B cell (primary cell): ENCODE measurements around the gene LMO1. TPM values are rescaled to one million over a fixed set of nuclear protein-coding genes. Genes with fewer than 3 reads are reported as not detected.

Experiments
- ATAC-seq: fragments of 200-7000 bp; cut with Tn5 transposase; one replicate; pipeline ENCODE4 v1.10.0; 2021; ENCODE audit warnings: low read depth, mild to moderate bottlenecking, moderate number of reproducible peaks, moderate library complexity
- CTCF ChIA-PET: fragments of 350-600 bp; sonication (Branson Sonifier 250); formaldehyde crosslinking; loops from one replicate; lab custom pipeline; 2021; ENCODE audit warnings: antibody characterized with exemption, inconsistent platforms; lab: Charles Lee
- POLR2A ChIA-PET: fragments of 350-600 bp; sonication (Branson Sonifier 250); formaldehyde crosslinking; loops from one replicate; lab custom pipeline; 2021; ENCODE audit warnings: antibody characterized with exemption; lab: Charles Lee
- DNase-seq: peaks from one replicate; pipeline ENCODE4 v3.0.0; 2013
- H2AFZ ChIP-seq: 2 replicates; pipeline ENCODE4 v1.6.1; 2012; ENCODE audit warnings: mild to moderate bottlenecking, low read depth, low read length; ENCODE audit not compliant: insufficient read depth, poor library complexity, severe bottlenecking
- H3K27ac ChIP-seq, 2 donors: 1 replicate in 1 of 2; 2 replicates in 1 of 2; pipeline ENCODE4 v1.5.1; 2012 to 2013; ENCODE audit warnings: low read length in 2 of 2, mild to moderate bottlenecking in 2 of 2, moderate library complexity in 1 of 2
- H3K27me3 ChIP-seq, 4 experiments: fragments of 200-600 bp in 1 of 4; sonication (generic) in 1 of 4; replicated peaks in 1 of 4; 1 replicate in 2 of 4; 2 replicates in 2 of 4; pipeline versions ENCODE4 v1.6.1 to v1.7.0; 2013 to 2016; ENCODE audit warnings: low read length in 3 of 4, mild to moderate bottlenecking in 2 of 4, mixed read lengths in 1 of 4, moderate library complexity in 1 of 4; ENCODE audit not compliant: insufficient read depth in 4 of 4, control insufficient read depth in 3 of 4; ENCODE audit errors: control extremely low read depth in 1 of 4
- H3K36me3 ChIP-seq, 2 experiments: replicated peaks in 1 of 2; 1 replicate in 1 of 2; 2 replicates in 1 of 2; pipeline versions ENCODE4 v1.6.1 to v1.7.1; 2013; ENCODE audit warnings: low read length in 1 of 2; ENCODE audit not compliant: insufficient read depth in 2 of 2, control insufficient read depth in 1 of 2; ENCODE audit errors: control extremely low read depth in 1 of 2, extremely low read depth in 1 of 2
- H3K4me1 ChIP-seq, 2 donors: fragments of 200-600 bp in 1 of 2; sonication (generic) in 1 of 2; 1 replicate in 1 of 2; 2 replicates in 1 of 2; pipeline versions ENCODE4 v1.5.1 to v1.6.1; 2013 to 2017; ENCODE audit warnings: low read length in 2 of 2; ENCODE audit not compliant: control insufficient read depth in 2 of 2, insufficient read depth in 2 of 2
- H3K4me2 ChIP-seq: replicated peaks from 2 replicates; pipeline ENCODE3; 2012; ENCODE audit warnings: mild to moderate bottlenecking, low read depth, low read length; ENCODE audit not compliant: poor library complexity, severe bottlenecking
- H3K4me3 ChIP-seq, 5 experiments: fragments of 200-600 bp in 1 of 5; sonication (generic) in 1 of 5; 1 replicate in 3 of 5; 2 replicates in 2 of 5; pipeline versions ENCODE4 v1.5.1 to v1.7.0; 2011 to 2016; ENCODE audit warnings: low read length in 4 of 5, mild to moderate bottlenecking in 4 of 5, low read depth in 2 of 5, control low read depth in 1 of 5, moderate library complexity in 1 of 5; ENCODE audit not compliant: insufficient read depth in 1 of 5; ENCODE audit errors: control extremely low read depth in 1 of 5, extremely low read depth in 1 of 5
- H3K79me2 ChIP-seq: fragments of 200-600 bp; sonication (generic); one replicate; pipeline ENCODE4 v1.6.0; 2016; ENCODE audit warnings: low read length; ENCODE audit not compliant: control insufficient read depth, insufficient read depth
- H3K9ac ChIP-seq: fragments of 200-600 bp; sonication (generic); 2 replicates; pipeline ENCODE4 v1.6.1; 2017; ENCODE audit warnings: mild to moderate bottlenecking, low read length, moderate library complexity
- H3K9me3 ChIP-seq, 3 donors: one replicate each; pipeline versions ENCODE4 v1.6.1 to v1.7.1; 2013; ENCODE audit warnings: low read length in 2 of 3; ENCODE audit not compliant: control insufficient read depth in 2 of 3, insufficient read depth in 1 of 3; ENCODE audit errors: control extremely low read depth in 1 of 3
- H4K20me1 ChIP-seq: 2 replicates; pipeline ENCODE4 v1.6.0; 2012; ENCODE audit warnings: mild to moderate bottlenecking, low read length; ENCODE audit not compliant: insufficient read depth, control insufficient read depth, poor library complexity, severe bottlenecking
- H3K27ac Mint-ChIP-seq: one replicate; pipeline ENCODE4 v1.8.0; 2021; ENCODE audit warnings: mixed read lengths
- H3K27me3 Mint-ChIP-seq: one replicate; pipeline ENCODE4 v1.8.0; 2021; ENCODE audit warnings: mixed read lengths
- H3K4me1 Mint-ChIP-seq: one replicate; pipeline ENCODE4 v1.8.0; 2021; ENCODE audit warnings: mixed read lengths
- H3K4me3 Mint-ChIP-seq: one replicate; pipeline ENCODE4 v1.8.0; 2021; ENCODE audit warnings: mixed read lengths
- H3K9me3 Mint-ChIP-seq: one replicate; pipeline ENCODE4 v1.8.0; 2022; ENCODE audit warnings: mixed read lengths; ENCODE audit not compliant: insufficient read depth
- EZH2 ChIP-seq: IDR thresholded peaks from 2 replicates; pipeline ENCODE4 v1.6.1; 2012; ENCODE audit warnings: borderline replicate concordance, low read depth, mild to moderate bottlenecking, moderate library complexity, low read length; ENCODE audit not compliant: insufficient read depth, poor library complexity, severe bottlenecking
- WGBS: methylation state at CpG from one replicate; pipeline ENCODE4 v1.1.5; 2013; ENCODE audit warnings: missing lambda C conversion rate; ENCODE audit not compliant: insufficient coverage; 5-methylcytosine and 5-hydroxymethylcytosine counted together
- intact Hi-C: fragments of 100-400 bp; cut with micrococcal nuclease; formaldehyde crosslinking; loops from one replicate; pipeline ENCODE4 v1.10.0; 2022
- polyA plus RNA-seq: library from polyadenylated mRNA; depleted of rRNA; stranded (reverse); fragments of >200 nt; gene quantifications from 2 replicates; pipeline ENCODE4 v1.2.3, GENCODE V29; 2012
- total RNA-seq, 2 donors: library from RNA; stranded (reverse); fragments of 120-200 nt in 1 of 2; gene quantifications; 1 replicate in 1 of 2; 2 replicates in 1 of 2; pipeline versions ENCODE4 v1.2.3 to v1.2.4, GENCODE V29; 2013 to 2022
- TF ChIP-seq, protein P1 (sequence below): fragments of 200-600 bp; IDR thresholded peaks from one replicate; pipeline ENCODE4 v1.8.0; 2022; ENCODE audit warnings: antibody characterized with exemption, mild to moderate bottlenecking

Gene LMO1
- total and polyA plus RNA-seq, 2 donors (not counting 1 experiment from before 2014, with no cell fraction given), result 0.22 TPM; not detected in 1

DNA sequence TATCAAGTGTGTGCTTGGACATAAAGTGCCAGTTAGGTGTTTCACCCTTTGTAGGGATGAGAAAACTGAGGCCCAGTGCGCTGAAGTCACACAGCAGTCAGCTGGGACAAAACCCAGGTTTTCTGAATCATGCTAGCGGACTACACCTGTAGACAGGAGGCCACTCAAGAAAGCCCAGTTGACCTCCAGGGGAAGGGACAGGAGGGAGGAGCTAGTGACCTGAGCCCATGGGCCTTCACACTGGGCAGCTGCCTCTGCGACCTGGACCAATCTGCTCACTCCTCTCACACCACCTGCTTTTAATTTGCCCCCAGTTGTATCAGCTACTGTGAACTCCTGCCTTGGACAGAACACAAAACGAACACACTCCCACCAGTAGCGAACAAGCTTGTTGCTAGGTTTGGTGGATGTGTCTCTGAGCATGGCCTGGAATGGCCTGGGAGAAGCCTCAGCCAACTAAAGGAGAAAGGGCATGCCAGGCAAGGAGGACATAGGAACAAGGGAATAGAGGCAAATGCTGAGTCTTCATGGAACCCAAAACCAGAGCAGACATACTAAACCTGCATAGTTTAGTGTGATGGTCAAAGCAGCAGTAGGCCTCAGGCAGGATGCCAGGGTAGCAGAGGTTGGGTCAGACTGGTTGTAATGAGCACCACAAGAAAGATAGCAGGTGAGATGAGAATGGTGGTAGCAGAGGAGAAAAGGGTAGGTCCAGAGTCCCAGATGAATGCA lies 7.2 kb downstream of the LMO1 start:
- intact Hi-C loops, result no loop called here
- H3K9me3 Mint-ChIP-seq, result no peaks in the 10 kb centered on the region
- no peaks in the 10 kb centered on the region for H3K79me2 ChIP-seq
- TF ChIP-seq EZH2, result no peak
- TF ChIP-seq, protein P1, sequence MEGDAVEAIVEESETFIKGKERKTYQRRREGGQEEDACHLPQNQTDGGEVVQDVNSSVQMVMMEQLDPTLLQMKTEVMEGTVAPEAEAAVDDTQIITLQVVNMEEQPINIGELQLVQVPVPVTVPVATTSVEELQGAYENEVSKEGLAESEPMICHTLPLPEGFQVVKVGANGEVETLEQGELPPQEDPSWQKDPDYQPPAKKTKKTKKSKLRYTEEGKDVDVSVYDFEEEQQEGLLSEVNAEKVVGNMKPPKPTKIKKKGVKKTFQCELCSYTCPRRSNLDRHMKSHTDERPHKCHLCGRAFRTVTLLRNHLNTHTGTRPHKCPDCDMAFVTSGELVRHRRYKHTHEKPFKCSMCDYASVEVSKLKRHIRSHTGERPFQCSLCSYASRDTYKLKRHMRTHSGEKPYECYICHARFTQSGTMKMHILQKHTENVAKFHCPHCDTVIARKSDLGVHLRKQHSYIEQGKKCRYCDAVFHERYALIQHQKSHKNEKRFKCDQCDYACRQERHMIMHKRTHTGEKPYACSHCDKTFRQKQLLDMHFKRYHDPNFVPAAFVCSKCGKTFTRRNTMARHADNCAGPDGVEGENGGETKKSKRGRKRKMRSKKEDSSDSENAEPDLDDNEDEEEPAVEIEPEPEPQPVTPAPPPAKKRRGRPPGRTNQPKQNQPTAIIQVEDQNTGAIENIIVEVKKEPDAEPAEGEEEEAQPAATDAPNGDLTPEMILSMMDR, result no peak
- no peak overlapping the region for H3K4me2 ChIP-seq
- H3K4me3 Mint-ChIP-seq, result no peak overlapping the region
- no peak overlapping the region for H3K27ac ChIP-seq
- H3K4me1 ChIP-seq, result no peaks in the 10 kb centered on the region
- H3K36me3 ChIP-seq, result no peaks in the 10 kb centered on the region
- H3K4me1 Mint-ChIP-seq, result no peaks in the 10 kb centered on the region
- peaks cover 0 to 10% (median 3%) of the 10 kb centered on the region in 4 experiments for H3K27me3 ChIP-seq
- ChIA-PET POLR2A (no interaction called here), CTCF (interaction anchor here (0.7 to 1.3 kb wide), 2 partner anchors 9 to 37 kb away, joined by 3 to 4 read pairs; no protein-coding TSS in a partner anchor)
- 92% methylated on average over 2 of the region's 5 CpGs for WGBS
- no peak overlapping the region for H2AFZ ChIP-seq
- H3K27ac Mint-ChIP-seq, result no peak overlapping the region
- ATAC-seq (no peak), DNase-seq (no peak)
- peaks cover 19% of the 10 kb centered on the region for H3K27me3 Mint-ChIP-seq
- no peaks in the 10 kb centered on the region for H4K20me1 ChIP-seq
- H3K9me3 ChIP-seq, result no peaks in the 10 kb centered on the region
- H3K9ac ChIP-seq, result no peak overlapping the region
- no peak overlapping the region for H3K4me3 ChIP-seq

DNA sequence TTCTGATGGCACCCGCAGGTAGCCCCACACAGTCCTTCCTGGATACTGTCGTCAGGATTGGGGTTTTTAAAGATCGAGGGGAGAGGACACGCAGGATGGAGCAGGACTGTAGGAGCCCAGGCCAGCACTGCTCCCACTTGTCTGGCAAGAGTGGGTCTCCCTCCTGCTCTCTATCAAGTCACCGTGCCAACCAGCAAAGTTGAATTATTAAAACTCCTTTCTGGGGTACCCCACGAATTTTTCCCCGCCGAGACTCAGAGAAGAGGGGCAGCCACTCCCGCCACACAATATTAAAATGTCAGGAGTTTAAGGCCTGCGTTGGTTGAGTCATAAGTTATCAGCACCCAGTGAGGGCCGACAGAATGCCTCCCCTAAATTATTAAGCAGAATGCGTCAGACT lies 10.1 kb downstream of the LMO1 start:
- H3K9me3 Mint-ChIP-seq, result no peaks in the 10 kb centered on the region
- no peak for DNase-seq
- peaks cover 0 to 1% (median 0%) of the 10 kb centered on the region in 4 experiments for H3K27me3 ChIP-seq
- intact Hi-C loops, result no loop called here
- no peak overlapping the region for H3K4me3 Mint-ChIP-seq
- CTCF ChIA-PET, result interaction anchor here (4.3 kb wide), 1 partner anchor 10 kb away, joined by 23 read pairs; the partner anchor contains the start of gene LMO1
- peaks cover 7% of the 10 kb centered on the region for H3K27me3 Mint-ChIP-seq
- H3K79me2 ChIP-seq, result no peaks in the 10 kb centered on the region
- no peaks in the 10 kb centered on the region for H3K9me3 ChIP-seq
- no peaks in the 10 kb centered on the region for H3K36me3 ChIP-seq
- no peak for ATAC-seq
- no peak overlapping the region for H3K27ac ChIP-seq
- POLR2A ChIA-PET, result no interaction called here
- H3K27ac Mint-ChIP-seq, result no peak overlapping the region
- 92% methylated on average over 9 of the region's 12 CpGs for WGBS
- H3K4me1 ChIP-seq, result no peaks in the 10 kb centered on the region
- TF ChIP-seq EZH2, result no peak
- TF ChIP-seq, protein P1, result no peak
- H3K4me2 ChIP-seq, result no peak overlapping the region
- no peaks in the 10 kb centered on the region for H3K4me1 Mint-ChIP-seq
- no peak overlapping the region for H3K4me3 ChIP-seq
- H3K9ac ChIP-seq, result no peak overlapping the region
- H4K20me1 ChIP-seq, result no peaks in the 10 kb centered on the region
- no peak overlapping the region for H2AFZ ChIP-seq
